SK-N-SH (cell line): ENCODE data around the gene LFNG. TPM values are rescaled to one million over a fixed set of nuclear protein-coding genes. Genes with fewer than 3 reads are reported as not detected.

Experiments used
- CTCF ChIA-PET: fragments of 300-600, 350-600 bp; formaldehyde crosslinking; extraction: SDS; loops from one replicate; lab custom pipeline; 2021; lab: Yijun Ruan, JAX
- POLR2A ChIA-PET: fragments of 350-600 bp; sonication (Branson Sonifier 250); formaldehyde crosslinking; extraction: SDS; loops from one replicate; lab custom pipeline; 2020; ENCODE audit warnings: antibody characterized with exemption, inconsistent platforms; lab: Yijun Ruan, JAX
- DNase-seq: peaks from one replicate; pipeline ENCODE4 v3.0.0; 2012
- H2AFZ ChIP-seq: fragments of 200-600 bp; sonication (generic); 2 replicates; pipeline ENCODE4 v1.8.1; 2016; ENCODE audit warnings: antibody characterized with exemption, mild to moderate bottlenecking, low read depth
- H3F3A ChIP-seq: fragments of 200-600 bp; sonication (generic); replicated peaks from 2 replicates; pipeline ENCODE3; 2016; ENCODE audit warnings: antibody characterized with exemption, mild to moderate bottlenecking; ENCODE audit not compliant: insufficient read depth
- H3K27ac ChIP-seq, 2 experiments: fragments of 200-500 bp in 1 of 2; fragments of 200-600 bp in 1 of 2; sonication (Bioruptor generic) in 1 of 2; sonication (generic), shearing (Covaris generic) in 1 of 2; 2 replicates each; pipeline versions ENCODE4 v1.5.1 to v1.6.1; 2014 to 2016; ENCODE audit warnings: low read depth in 2 of 2, inconsistent platforms in 1 of 2, low read length in 1 of 2, mild to moderate bottlenecking in 1 of 2, mixed read lengths in 1 of 2
- H3K27me3 ChIP-seq: fragments of 200-600 bp; sonication (generic), shearing (Covaris generic); 2 replicates; pipeline ENCODE4 v1.6.1; 2016; ENCODE audit warnings: mixed run types; ENCODE audit not compliant: insufficient read depth
- H3K36me3 ChIP-seq, 2 experiments: fragments of 200-500 bp in 1 of 2; fragments of 200-600 bp in 1 of 2; sonication (Bioruptor generic) in 1 of 2; sonication (generic) in 1 of 2; replicated peaks in 1 of 2; 2 replicates each; pipeline versions ENCODE3 to v1.5.1; 2014 to 2016; ENCODE audit warnings: low read length in 1 of 2, mild to moderate bottlenecking in 1 of 2; ENCODE audit not compliant: insufficient read depth in 2 of 2, control insufficient read depth in 1 of 2
- H3K4me1 ChIP-seq, 2 experiments: fragments of 200-500 bp in 1 of 2; fragments of 200-600 bp in 1 of 2; sonication (Bioruptor generic) in 1 of 2; sonication (generic), shearing (Covaris generic) in 1 of 2; 2 replicates each; pipeline versions ENCODE4 v1.5.1 to v1.6.1; 2014 to 2016; ENCODE audit warnings: low read depth in 1 of 2, low read length in 1 of 2, mixed run types in 1 of 2; ENCODE audit not compliant: insufficient read depth in 2 of 2, control insufficient read depth in 1 of 2
- H3K4me2 ChIP-seq: fragments of 200-600 bp; sonication (generic), shearing (Covaris generic); 2 replicates; pipeline ENCODE4 v1.6.1; 2017; ENCODE audit warnings: mixed run types
- H3K4me3 ChIP-seq, 2 experiments: fragments of 200-500 bp in 1 of 2; fragments of 200-600 bp in 1 of 2; sonication (Bioruptor generic) in 1 of 2; sonication (generic), shearing (Covaris generic) in 1 of 2; 2 replicates each; pipeline versions ENCODE4 v1.5.1 to v1.8.1; 2014 to 2016; ENCODE audit warnings: low read depth in 2 of 2, inconsistent platforms in 1 of 2, low read length in 1 of 2, mild to moderate bottlenecking in 1 of 2, mixed read lengths in 1 of 2, moderate library complexity in 1 of 2
- H3K79me2 ChIP-seq: fragments of 200-600 bp; sonication (generic); 2 replicates; pipeline ENCODE4 v1.8.1; 2017; ENCODE audit warnings: mild to moderate bottlenecking; ENCODE audit not compliant: insufficient read depth
- H3K9ac ChIP-seq: fragments of 200-600 bp; sonication (generic); 2 replicates; pipeline ENCODE4 v1.6.1; 2017; ENCODE audit warnings: mixed run types
- H3K9me2 ChIP-seq: fragments of 200-600 bp; sonication (generic); 2 replicates; pipeline ENCODE4 v1.6.1; 2017; ENCODE audit warnings: mixed run types
- H3K9me3 ChIP-seq: fragments of 200-600 bp; sonication (generic); 2 replicates; pipeline ENCODE4 v1.6.1; 2017; ENCODE audit warnings: mixed run types, mild to moderate bottlenecking, moderate library complexity
- H4K20me1 ChIP-seq: fragments of 200-600 bp; sonication (generic); 2 replicates; pipeline ENCODE4 v1.6.1; 2017; ENCODE audit warnings: mild to moderate bottlenecking, mixed run types; ENCODE audit not compliant: insufficient read depth
- CTCF ChIP-seq: fragments of 200-600 bp; sonication (generic); IDR thresholded peaks from 2 replicates; pipeline ENCODE4 v1.6.1; 2017; ENCODE audit warnings: antibody characterized with exemption, mild to moderate bottlenecking, moderate library complexity
- ELF1 ChIP-seq: IDR thresholded peaks from 2 replicates; pipeline ENCODE4 v1.4.0; 2012
- EP300 ChIP-seq, 2 experiments: IDR thresholded peaks; 2 replicates each; pipeline versions ENCODE4 v1.4.0 to v1.6.1; 2012; ENCODE audit warnings: borderline replicate concordance in 1 of 2, low read depth in 1 of 2, low read length in 1 of 2
- EZH2phosphoT487 ChIP-seq: fragments of 200-600 bp; sonication (generic); IDR thresholded peaks from 2 replicates; pipeline ENCODE4 v1.6.1; 2017; ENCODE audit warnings: low read depth, mixed run types, mild to moderate bottlenecking, antibody characterized with exemption, moderate library complexity, borderline replicate concordance
- FOSL2 ChIP-seq: IDR thresholded peaks from 2 replicates; pipeline ENCODE4 v1.4.0; 2012; ENCODE audit warnings: low read depth, mild to moderate bottlenecking, moderate library complexity, borderline replicate concordance
- FOXJ3 ChIP-seq: sonication (generic); formaldehyde crosslinking; IDR thresholded peaks from 2 replicates; pipeline ENCODE4 v1.5.1; 2020; ENCODE audit warnings: mild to moderate bottlenecking, missing genetic modification reagents
- FOXM1 ChIP-seq: IDR thresholded peaks from 2 replicates; pipeline ENCODE4 v1.4.0; 2012; ENCODE audit warnings: low read depth, mild to moderate bottlenecking
- GABPA ChIP-seq: IDR thresholded peaks from 2 replicates; pipeline ENCODE4 v1.4.0; 2012; ENCODE audit warnings: low read depth, mild to moderate bottlenecking
- GATA2 ChIP-seq: sonication (generic); formaldehyde crosslinking; IDR thresholded peaks from 2 replicates; pipeline ENCODE4 v1.5.0; 2020; ENCODE audit warnings: mild to moderate bottlenecking, missing genetic modification reagents
- JUND ChIP-seq: IDR thresholded peaks from 2 replicates; pipeline ENCODE4 v1.4.0; 2012
- NFIC ChIP-seq: IDR thresholded peaks from 2 replicates; pipeline ENCODE4 v1.4.0; 2012; ENCODE audit warnings: borderline replicate concordance
- NRF1 ChIP-seq: IDR thresholded peaks from 2 replicates; pipeline ENCODE4 v1.6.1; 2012; ENCODE audit warnings: low read depth, mild to moderate bottlenecking, low read length
- POLR2AphosphoS5 ChIP-seq: IDR thresholded peaks from 2 replicates; pipeline ENCODE4 v1.6.1; 2012; ENCODE audit warnings: low read depth, low read length
- RAD21 ChIP-seq: IDR thresholded peaks from 2 replicates; pipeline ENCODE4 v1.6.1; 2012; ENCODE audit warnings: mild to moderate bottlenecking, low read length
- RCOR1 ChIP-seq: fragments of 150-350 bp; IDR thresholded peaks from 2 replicates; pipeline ENCODE4 v1.6.1; 2017; ENCODE audit warnings: antibody characterized with exemption, low read length
- RXRA ChIP-seq: IDR thresholded peaks from 2 replicates; pipeline ENCODE4 v1.4.0; 2012; ENCODE audit warnings: low read depth, mild to moderate bottlenecking, borderline replicate concordance
- SIN3A ChIP-seq: IDR thresholded peaks from 2 replicates; pipeline ENCODE4 v1.6.1; 2012; ENCODE audit warnings: low read depth, mild to moderate bottlenecking, low read length, moderate library complexity, borderline replicate concordance
- SMC3 ChIP-seq: IDR thresholded peaks from 2 replicates; pipeline ENCODE4 v1.6.1; 2012; ENCODE audit warnings: low read depth, low read length, improper control_type of control experiment
- TCF12 ChIP-seq: IDR thresholded peaks from 2 replicates; pipeline ENCODE4 v1.4.0; 2012
- TEAD4 ChIP-seq: IDR thresholded peaks from 2 replicates; pipeline ENCODE4 v1.4.0; 2012; ENCODE audit warnings: mild to moderate bottlenecking, borderline replicate concordance; ENCODE audit not compliant: insufficient read depth
- USF1 ChIP-seq: IDR thresholded peaks from 2 replicates; pipeline ENCODE4 v1.4.0; 2012; ENCODE audit warnings: low read depth, borderline replicate concordance
- YY1 ChIP-seq: IDR thresholded peaks from 2 replicates; pipeline ENCODE4 v1.4.0; 2012; ENCODE audit warnings: low read depth, mild to moderate bottlenecking
- WGBS: methylation state at CpG from one replicate; pipeline ENCODE4 v1.1.6; 2017; ENCODE audit warnings: low lambda C conversion rate; 5-methylcytosine and 5-hydroxymethylcytosine counted together
- polyA plus RNA-seq, 3 experiments: library from polyadenylated mRNA; depleted of rRNA; stranded (reverse); fragments of >200 nt; gene quantifications; 2 replicates each; pipeline ENCODE4 v1.2.3, GENCODE V29; 2012
- TF ChIP-seq, protein P1 (sequence below): IDR thresholded peaks from 2 replicates; pipeline ENCODE4; 2012
- TF ChIP-seq, protein P2 (sequence below): IDR thresholded peaks from 2 replicates; pipeline ENCODE4 v1.6.1; 2012; ENCODE audit warnings: mild to moderate bottlenecking, low read depth, low read length, moderate library complexity

LFNG gene
- polyA plus RNA-seq, 1 of the 3 experiments (the other 2 are of a cell fraction): 9.4 TPM

GRCh38 chr7:2529161-2530070 lies 9.8 kb downstream of the LFNG start:
- ChIA-PET POLR2A (interaction anchor here (1.1 to 1.4 kb wide), 2 partner anchors 9 to 27 kb away, joined by 3 read pairs; no protein-coding TSS in a partner anchor), CTCF (interaction anchor here (0.7 to 1.8 kb wide), 5 partner anchors 9 to 141 kb away, joined by 3 to 5 read pairs (median 3); no protein-coding TSS in a partner anchor)
- Histone ChIP-seq H4K20me1 (no peaks in the 10 kb centered on the region), H2AFZ (no peak overlapping the region; the same call in 1 of the 2 replicates), H3K9me2 (no peaks in the 10 kb centered on the region), H3K4me3 (no peak overlapping the region), H3K27ac (peak overlapping the region; percentile 43 to 70; a peak in 3 of 4 replicates), H3K79me2 (peaks cover 3% of the 10 kb centered on the region; the same call in 1 of the 2 replicates), H3K4me2 (peak overlapping the region; percentile 71), H3K27me3 (no peaks in the 10 kb centered on the region), H3K4me1 (peaks cover 36 to 40% of the 10 kb centered on the region in 2 experiments; a peak in 3 of 4 replicates), H3K9me3 (no peaks in the 10 kb centered on the region), H3F3A (peaks cover 38% of the 10 kb centered on the region), H3K9ac (peak overlapping the region; percentile 51), H3K36me3 (peaks cover 6 to 7% of the 10 kb centered on the region in 2 experiments)
- 31% methylated on average over 19 of the region's 30 CpGs for WGBS
- DNase-seq: no peak
- TF ChIP-seq EP300 (IDR thresholded peaks at IDR 0.05; ENCODE audit: borderline replicate concordance in 1 of 2, low read depth in 1 of 2, low read length in 1 of 2) (peak in 1 of 2 experiments; percentile 67; a peak in 1 of 4 replicates), YY1 (no peak), TEAD4 (0 out of 2 replicates have a peak, but pooled peaks have one; percentile 0), JUND (peak; percentile 32; the same call in 1 of the 2 replicates), POLR2AphosphoS5 (no peak; the same call in 1 of the 2 replicates), FOSL2 (peak; percentile 74), FOXM1 (no peak), NFIC (peak; percentile 85), EZH2phosphoT487 (no peak), GATA2 (CRISPR knock-in tag) (no peak), USF1 (peak; percentile 76; the same call in 1 of the 2 replicates), ELF1 (no peak), CTCF (no peak), RXRA (peak; percentile 53; the same call in 1 of the 2 replicates), SIN3A (no peak), NRF1 (no peak), FOXJ3 (CRISPR knock-in tag) (no peak), TCF12 (peak; percentile 79), RCOR1 (no peak), GABPA (no peak), SMC3 (no peak), RAD21 (no peak)
- TF ChIP-seq, protein P1, sequence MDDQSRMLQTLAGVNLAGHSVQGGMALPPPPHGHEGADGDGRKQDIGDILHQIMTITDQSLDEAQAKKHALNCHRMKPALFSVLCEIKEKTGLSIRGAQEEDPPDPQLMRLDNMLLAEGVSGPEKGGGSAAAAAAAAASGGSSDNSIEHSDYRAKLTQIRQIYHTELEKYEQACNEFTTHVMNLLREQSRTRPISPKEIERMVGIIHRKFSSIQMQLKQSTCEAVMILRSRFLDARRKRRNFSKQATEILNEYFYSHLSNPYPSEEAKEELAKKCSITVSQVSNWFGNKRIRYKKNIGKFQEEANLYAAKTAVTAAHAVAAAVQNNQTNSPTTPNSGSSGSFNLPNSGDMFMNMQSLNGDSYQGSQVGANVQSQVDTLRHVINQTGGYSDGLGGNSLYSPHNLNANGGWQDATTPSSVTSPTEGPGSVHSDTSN: peak; percentile 37
- TF ChIP-seq, protein P2, sequence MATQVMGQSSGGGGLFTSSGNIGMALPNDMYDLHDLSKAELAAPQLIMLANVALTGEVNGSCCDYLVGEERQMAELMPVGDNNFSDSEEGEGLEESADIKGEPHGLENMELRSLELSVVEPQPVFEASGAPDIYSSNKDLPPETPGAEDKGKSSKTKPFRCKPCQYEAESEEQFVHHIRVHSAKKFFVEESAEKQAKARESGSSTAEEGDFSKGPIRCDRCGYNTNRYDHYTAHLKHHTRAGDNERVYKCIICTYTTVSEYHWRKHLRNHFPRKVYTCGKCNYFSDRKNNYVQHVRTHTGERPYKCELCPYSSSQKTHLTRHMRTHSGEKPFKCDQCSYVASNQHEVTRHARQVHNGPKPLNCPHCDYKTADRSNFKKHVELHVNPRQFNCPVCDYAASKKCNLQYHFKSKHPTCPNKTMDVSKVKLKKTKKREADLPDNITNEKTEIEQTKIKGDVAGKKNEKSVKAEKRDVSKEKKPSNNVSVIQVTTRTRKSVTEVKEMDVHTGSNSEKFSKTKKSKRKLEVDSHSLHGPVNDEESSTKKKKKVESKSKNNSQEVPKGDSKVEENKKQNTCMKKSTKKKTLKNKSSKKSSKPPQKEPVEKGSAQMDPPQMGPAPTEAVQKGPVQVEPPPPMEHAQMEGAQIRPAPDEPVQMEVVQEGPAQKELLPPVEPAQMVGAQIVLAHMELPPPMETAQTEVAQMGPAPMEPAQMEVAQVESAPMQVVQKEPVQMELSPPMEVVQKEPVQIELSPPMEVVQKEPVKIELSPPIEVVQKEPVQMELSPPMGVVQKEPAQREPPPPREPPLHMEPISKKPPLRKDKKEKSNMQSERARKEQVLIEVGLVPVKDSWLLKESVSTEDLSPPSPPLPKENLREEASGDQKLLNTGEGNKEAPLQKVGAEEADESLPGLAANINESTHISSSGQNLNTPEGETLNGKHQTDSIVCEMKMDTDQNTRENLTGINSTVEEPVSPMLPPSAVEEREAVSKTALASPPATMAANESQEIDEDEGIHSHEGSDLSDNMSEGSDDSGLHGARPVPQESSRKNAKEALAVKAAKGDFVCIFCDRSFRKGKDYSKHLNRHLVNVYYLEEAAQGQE: peak; percentile 37; the same call in 1 of the 2 replicates
